ENCODE results near the gene ERICH3. TPM values are rescaled to one million over a fixed set of nuclear protein-coding genes. Genes with fewer than 3 reads are reported as not detected.
"Not testable (repeated sequence)": the region's sequence is repeated elsewhere in the genome, so short reads cannot be mapped to it uniquely, and the experiment has no call there.

Gene ERICH3
- total RNA-seq, 1 experiment from 2014 or later, result not detected

- DNase-seq, result no peak
- Histone ChIP-seq H3K27me3 (ENCODE audit: insufficient read depth, low read depth) (no peaks in the 10 kb centered on the region), H2AFZ (no peak overlapping the region), H3K36me3 (ENCODE audit: low read depth) (no peaks in the 10 kb centered on the region), H3F3A (ENCODE audit: insufficient read depth, low read depth) (no peaks in the 10 kb centered on the region), H3K4me2 (no peak overlapping the region), H3K4me1 (replicated peaks; ENCODE audit: insufficient read depth) (no peaks in the 10 kb centered on the region), H3K79me2 (ENCODE audit: low read depth) (no peaks in the 10 kb centered on the region), H3K9me2 (ENCODE audit: insufficient read depth) (no peaks in the 10 kb centered on the region), H4K20me1 (ENCODE audit: insufficient read depth) (no peaks in the 10 kb centered on the region), H3K9me3 (ENCODE audit: insufficient read depth, low read depth) (no peaks in the 10 kb centered on the region), H3K27ac (no peak overlapping the region), H3K4me3 (no peak overlapping the region)
- BruUV-seq (replicated peaks), result no TSS peak
- no peak for TF ChIP-seq CTCF (conservative IDR thresholded peaks at IDR 0.05)
- TF ChIP-seq EZH2 (IDR thresholded peaks at IDR 0.05; ENCODE audit: low read depth), result no peak
- CTCF ChIA-PET, result interaction anchor here (0.8 kb wide), 1 partner anchor 174 kb away, joined by 3 read pairs; no protein-coding TSS in a partner anchor
- POLR2A ChIA-PET (ENCODE audit: unreplicated experiment), result no interaction called here
- intact Hi-C loops (cut with micrococcal nuclease; ENCODE audit: unreplicated experiment), result no loop called here
Observed at GRCh38 chr1:74677926-74678325, 4.3 kb upstream of the ERICH3 start.

- Histone ChIP-seq H3K4me2 (no peak overlapping the region), H3K36me3 (ENCODE audit: low read depth) (no peaks in the 10 kb centered on the region), H3K9me2 (ENCODE audit: insufficient read depth) (no peaks in the 10 kb centered on the region), H2AFZ (no peak overlapping the region), H3K4me3 (no peak overlapping the region), H4K20me1 (ENCODE audit: insufficient read depth) (no peaks in the 10 kb centered on the region), H3K9me3 (ENCODE audit: insufficient read depth, low read depth) (no peaks in the 10 kb centered on the region), H3K4me1 (replicated peaks; ENCODE audit: insufficient read depth) (no peaks in the 10 kb centered on the region), H3K79me2 (ENCODE audit: low read depth) (no peaks in the 10 kb centered on the region), H3F3A (ENCODE audit: insufficient read depth, low read depth) (no peaks in the 10 kb centered on the region), H3K27ac (no peak overlapping the region), H3K27me3 (ENCODE audit: insufficient read depth, low read depth) (no peaks in the 10 kb centered on the region)
- ChIA-PET CTCF (no interaction called here), POLR2A (ENCODE audit: unreplicated experiment) (no interaction called here)
- TF ChIP-seq CTCF (conservative IDR thresholded peaks at IDR 0.05) (no peak), EZH2 (IDR thresholded peaks at IDR 0.05; ENCODE audit: low read depth) (no peak)
- DNase-seq, result no peak
- intact Hi-C loops (cut with micrococcal nuclease; ENCODE audit: unreplicated experiment), result no loop called here
- BruUV-seq (replicated peaks), result no TSS peak
Observed at GRCh38 chr1:74674278-74675048, 871 bp upstream of the ERICH3 start.

- H3K4me2 ChIP-seq; BruUV-seq (replicated peaks); H3K9me3 ChIP-seq (ENCODE audit: insufficient read depth, low read depth); H4K20me1 ChIP-seq (ENCODE audit: insufficient read depth); DNase-seq; H3K4me1 ChIP-seq (replicated peaks; ENCODE audit: insufficient read depth); H3K27me3 ChIP-seq (ENCODE audit: insufficient read depth, low read depth); H3K36me3 ChIP-seq (ENCODE audit: low read depth); intact Hi-C loops (cut with micrococcal nuclease; ENCODE audit: unreplicated experiment); H2AFZ ChIP-seq; POLR2A ChIA-PET (ENCODE audit: unreplicated experiment); H3F3A ChIP-seq (ENCODE audit: insufficient read depth, low read depth); CTCF ChIA-PET; H3K4me3 ChIP-seq; H3K9me2 ChIP-seq (ENCODE audit: insufficient read depth); H3K79me2 ChIP-seq (ENCODE audit: low read depth); H3K27ac ChIP-seq: not testable (repeated sequence)
Observed at GRCh38 chr1:74670866-74671265, 2.7 kb downstream of the ERICH3 start.

GRCh38 chr1:74654708-74655107 lies 18.9 kb downstream of the ERICH3 start:
- no peaks in the 10 kb centered on the region for H3K27me3 ChIP-seq (ENCODE audit: insufficient read depth, low read depth)
- H3K9me3 ChIP-seq (ENCODE audit: insufficient read depth, low read depth), result no peaks in the 10 kb centered on the region
- no peaks in the 10 kb centered on the region for H3K36me3 ChIP-seq (ENCODE audit: low read depth)
- no peak overlapping the region for H3K27ac ChIP-seq
- DNase-seq, result no peak
- H3K79me2 ChIP-seq (ENCODE audit: low read depth), result no peaks in the 10 kb centered on the region
- peaks cover 22% of the 10 kb centered on the region for H3F3A ChIP-seq (ENCODE audit: insufficient read depth, low read depth)
- H3K4me3 ChIP-seq, result no peak overlapping the region
- no peak overlapping the region for H2AFZ ChIP-seq
- no TSS peak for BruUV-seq (replicated peaks)
- no peak overlapping the region for H3K4me2 ChIP-seq
- POLR2A ChIA-PET (ENCODE audit: unreplicated experiment), result no interaction called here
- TF ChIP-seq CTCF (conservative IDR thresholded peaks at IDR 0.05), result no peak
- TF ChIP-seq EZH2 (IDR thresholded peaks at IDR 0.05; ENCODE audit: low read depth), result no peak
- H4K20me1 ChIP-seq (ENCODE audit: insufficient read depth), result no peaks in the 10 kb centered on the region
- H3K4me1 ChIP-seq (replicated peaks; ENCODE audit: insufficient read depth), result peaks cover 23% of the 10 kb centered on the region
- intact Hi-C loops (cut with micrococcal nuclease; ENCODE audit: unreplicated experiment), result no loop called here
- CTCF ChIA-PET, result no interaction called here
- no peaks in the 10 kb centered on the region for H3K9me2 ChIP-seq (ENCODE audit: insufficient read depth)
